ENCODE results near the gene CEACAM5.

GRCh38 chr19:41734156-41734555, 25.7 kb downstream of the CEACAM5 start:
- TF ChIP-seq, protein P1, sequence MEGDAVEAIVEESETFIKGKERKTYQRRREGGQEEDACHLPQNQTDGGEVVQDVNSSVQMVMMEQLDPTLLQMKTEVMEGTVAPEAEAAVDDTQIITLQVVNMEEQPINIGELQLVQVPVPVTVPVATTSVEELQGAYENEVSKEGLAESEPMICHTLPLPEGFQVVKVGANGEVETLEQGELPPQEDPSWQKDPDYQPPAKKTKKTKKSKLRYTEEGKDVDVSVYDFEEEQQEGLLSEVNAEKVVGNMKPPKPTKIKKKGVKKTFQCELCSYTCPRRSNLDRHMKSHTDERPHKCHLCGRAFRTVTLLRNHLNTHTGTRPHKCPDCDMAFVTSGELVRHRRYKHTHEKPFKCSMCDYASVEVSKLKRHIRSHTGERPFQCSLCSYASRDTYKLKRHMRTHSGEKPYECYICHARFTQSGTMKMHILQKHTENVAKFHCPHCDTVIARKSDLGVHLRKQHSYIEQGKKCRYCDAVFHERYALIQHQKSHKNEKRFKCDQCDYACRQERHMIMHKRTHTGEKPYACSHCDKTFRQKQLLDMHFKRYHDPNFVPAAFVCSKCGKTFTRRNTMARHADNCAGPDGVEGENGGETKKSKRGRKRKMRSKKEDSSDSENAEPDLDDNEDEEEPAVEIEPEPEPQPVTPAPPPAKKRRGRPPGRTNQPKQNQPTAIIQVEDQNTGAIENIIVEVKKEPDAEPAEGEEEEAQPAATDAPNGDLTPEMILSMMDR (conservative IDR thresholded peaks at IDR 0.05; ENCODE audit: low read length): no peak
- TF ChIP-seq EZH2phosphoT487 (IDR thresholded peaks at IDR 0.05; ENCODE audit: borderline replicate concordance, low read depth, low read length): no peak

All from OCI-LY7 (cell line).